IPS DF 19.7 (cell line): Measurements from ENCODE around the gene DSCAM.
"Not testable (repeated sequence)": the region's sequence is repeated elsewhere in the genome, so short reads cannot be mapped to it uniquely, and the experiment has no call there.

Experiments
- DNase-seq: peaks from one replicate; pipeline ENCODE4 v3.0.0-alpha.2; 2013; ENCODE audit warnings: low read depth, low spot score

Gene DSCAM

GRCh38 chr21:40331172-40331571, 515.8 kb downstream of the DSCAM start:
- no peak for DNase-seq

GRCh38 chr21:40324389-40324788, 522.6 kb downstream of the DSCAM start:
- no peak for DNase-seq

- DNase-seq, result not testable (repeated sequence)
These were observed 526.2 kb downstream of the DSCAM start for GRCh38 chr21:40320718-40321117.

- DNase-seq, result no peak
These were observed 528.6 kb downstream of the DSCAM start for GRCh38 chr21:40318371-40318770.

- no peak for DNase-seq
These were observed 530.9 kb downstream of the DSCAM start for GRCh38 chr21:40316104-40316503.

GRCh38 chr21:40315626-40316025, 531.3 kb downstream of the DSCAM start:
- DNase-seq, result no peak

GRCh38 chr21:40313260-40313659, 533.7 kb downstream of the DSCAM start:
- DNase-seq, result no peak

- no peak for DNase-seq
These were observed 546.7 kb downstream of the DSCAM start for GRCh38 chr21:40300300-40300699.

- no peak for DNase-seq
These were observed 547.5 kb downstream of the DSCAM start for GRCh38 chr21:40299451-40299850.

- no peak for DNase-seq
These were observed 552.6 kb downstream of the DSCAM start for GRCh38 chr21:40294345-40294744.

- no peak for DNase-seq
These were observed 555.4 kb downstream of the DSCAM start for GRCh38 chr21:40291560-40291959.

GRCh38 chr21:40284409-40284808, 562.5 kb downstream of the DSCAM start:
- no peak for DNase-seq

GRCh38 chr21:40282912-40283886, 563.8 kb downstream of the DSCAM start:
- no peak for DNase-seq

- DNase-seq, result no peak
These were observed 568.6 kb downstream of the DSCAM start for GRCh38 chr21:40278345-40278744.

GRCh38 chr21:40276001-40276400, 571.0 kb downstream of the DSCAM start:
- DNase-seq, result no peak

GRCh38 chr21:40272037-40272436, 574.9 kb downstream of the DSCAM start:
- no peak for DNase-seq

GRCh38 chr21:40271164-40271563, 575.8 kb downstream of the DSCAM start:
- DNase-seq, result no peak

GRCh38 chr21:40270047-40270446, 576.9 kb downstream of the DSCAM start:
- no peak for DNase-seq

GRCh38 chr21:40269239-40269638, 577.7 kb downstream of the DSCAM start:
- no peak for DNase-seq

GRCh38 chr21:40258456-40258855, 588.5 kb downstream of the DSCAM start:
- DNase-seq, result not testable (repeated sequence)

GRCh38 chr21:40257342-40257741, 589.6 kb downstream of the DSCAM start:
- no peak for DNase-seq

GRCh38 chr21:40255518-40256444, 591.2 kb downstream of the DSCAM start:
- DNase-seq, result no peak
